Hepatocyte (in vitro differentiated cells): Measurements from ENCODE around the gene IFT43. TPM values are rescaled to one million over a fixed set of nuclear protein-coding genes. Genes with fewer than 3 reads are reported as not detected.

Experiments used
- DNase-seq: peaks from one replicate; pipeline ENCODE4 v3.0.0-alpha.2; 2016; ENCODE audit warnings: low spot score
- H2AFZ ChIP-seq: fragments of 200-600 bp; sonication (generic); 2 replicates; pipeline ENCODE4 v1.6.0; 2016; ENCODE audit warnings: antibody characterized with exemption, mild to moderate bottlenecking
- H3K27ac ChIP-seq: fragments of 200-600 bp; sonication (generic); 2 replicates; pipeline ENCODE4 v1.5.1; 2016; ENCODE audit warnings: mild to moderate bottlenecking
- H3K27me3 ChIP-seq: fragments of 200-600 bp; sonication (generic); 2 replicates; pipeline ENCODE4 v1.6.1; 2016
- H3K36me3 ChIP-seq: fragments of 200-600 bp; sonication (generic); replicated peaks from 2 replicates; pipeline ENCODE4 v1.5.1; 2016; ENCODE audit warnings: low read depth; ENCODE audit not compliant: insufficient read depth
- H3K4me1 ChIP-seq: fragments of 200-600 bp; sonication (generic); 2 replicates; pipeline ENCODE4 v1.5.1; 2016; ENCODE audit warnings: mild to moderate bottlenecking, moderate library complexity; ENCODE audit not compliant: insufficient read depth
- H3K4me2 ChIP-seq: fragments of 200-600 bp; sonication (generic); 2 replicates; pipeline ENCODE4 v1.6.0; 2016
- H3K4me3 ChIP-seq: fragments of 200-600 bp; sonication (generic); 2 replicates; pipeline ENCODE4 v1.5.1; 2016; ENCODE audit warnings: mild to moderate bottlenecking
- H3K79me2 ChIP-seq: fragments of 200-600 bp; sonication (generic); 2 replicates; pipeline ENCODE4 v1.6.0; 2017; ENCODE audit warnings: mild to moderate bottlenecking
- H3K9me2 ChIP-seq: fragments of 200-600 bp; sonication (generic); replicated peaks from 2 replicates; pipeline ENCODE4 v1.6.0; 2017; ENCODE audit warnings: mild to moderate bottlenecking; ENCODE audit not compliant: insufficient read depth
- H3K9me3 ChIP-seq: fragments of 200-600 bp; sonication (generic); 2 replicates; pipeline ENCODE4 v1.5.1; 2016; ENCODE audit warnings: low read depth, mild to moderate bottlenecking
- H4K20me1 ChIP-seq: fragments of 200-600 bp; sonication (generic); 2 replicates; pipeline ENCODE4 v1.6.0; 2016; ENCODE audit warnings: mild to moderate bottlenecking; ENCODE audit not compliant: insufficient read depth, poor library complexity, severe bottlenecking
- CTCF ChIP-seq: fragments of 200-600 bp; sonication (generic); IDR thresholded peaks from 2 replicates; pipeline ENCODE4 v1.5.1; 2016; ENCODE audit warnings: antibody characterized with exemption, mild to moderate bottlenecking; ENCODE audit not compliant: poor library complexity
- EZH2 ChIP-seq: fragments of 200-600 bp; sonication (generic); IDR thresholded peaks from 2 replicates; pipeline ENCODE4 v1.6.1; 2016; ENCODE audit warnings: antibody characterized with exemption, mild to moderate bottlenecking, borderline replicate concordance
- EZH2phosphoT487 ChIP-seq: fragments of 200-600 bp; sonication (generic); IDR thresholded peaks from one replicate; pipeline ENCODE4 v1.6.1; 2018; ENCODE audit warnings: antibody characterized with exemption, mild to moderate bottlenecking, low read depth, moderate library complexity; ENCODE audit not compliant: unreplicated experiment, severe bottlenecking
- WGBS: methylation state at CpG from one replicate; pipeline ENCODE4 v1.1.6; 2016; ENCODE audit warnings: low lambda C conversion rate; ENCODE audit errors: missing lambda C conversion rate; 5-methylcytosine and 5-hydroxymethylcytosine counted together
- polyA plus RNA-seq: library from polyadenylated mRNA; unstranded; fragments of >200 nt; fragmentation: Nextera tagmentation; extraction: Ambion mirVana; gene quantifications from 2 replicates; pipeline ENCODE4 v1.2.1, GENCODE V29; 2016
- total RNA-seq: library from RNA; depleted of rRNA; stranded (reverse); fragments of >200 nt; gene quantifications from 2 replicates; pipeline ENCODE4 v1.2.3, GENCODE V29; 2014

IFT43 gene
- total and polyA plus RNA-seq, 2 experiments from 2014 or later: 31.9 to 43.2 TPM

GRCh38 chr14:76113691-76114090, 128.1 kb downstream of the IFT43 start:
- Histone ChIP-seq H4K20me1 (no peaks in the 10 kb centered on the region), H2AFZ (no peak overlapping the region), H3K9me3 (no peaks in the 10 kb centered on the region), H3K4me1 (no peaks in the 10 kb centered on the region), H3K4me2 (no peak overlapping the region), H3K27me3 (peaks cover 6% of the 10 kb centered on the region), H3K79me2 (no peaks in the 10 kb centered on the region), H3K27ac (no peak overlapping the region), H3K9me2 (no peaks in the 10 kb centered on the region), H3K36me3 (no peaks in the 10 kb centered on the region), H3K4me3 (no peak overlapping the region)
- no peak for DNase-seq
- TF ChIP-seq CTCF (no peak), EZH2 (no peak), EZH2phosphoT487 (no peak)
- WGBS: 43% methylated on average over 8 of the region's 8 CpGs

GRCh38 chr14:76115010-76115422, 129.5 kb downstream of the IFT43 start:
- Histone ChIP-seq H3K9me3 (no peaks in the 10 kb centered on the region), H3K9me2 (no peaks in the 10 kb centered on the region), H3K4me1 (no peaks in the 10 kb centered on the region), H3K4me3 (no peak overlapping the region), H3K27ac (no peak overlapping the region), H3K79me2 (no peaks in the 10 kb centered on the region), H2AFZ (no peak overlapping the region), H3K36me3 (no peaks in the 10 kb centered on the region), H4K20me1 (no peaks in the 10 kb centered on the region), H3K27me3 (peaks cover 6% of the 10 kb centered on the region), H3K4me2 (no peak overlapping the region)
- no peak for DNase-seq
- WGBS: 85% methylated on average over 2 of the region's 2 CpGs
- TF ChIP-seq CTCF (no peak), EZH2phosphoT487 (no peak), EZH2 (no peak)

- no peak overlapping the region for H3K27ac ChIP-seq
- WGBS: 63% methylated on average over 16 of the region's 16 CpGs
- H3K9me3 ChIP-seq: no peaks in the 10 kb centered on the region
- no peak overlapping the region for H3K4me3 ChIP-seq
- no peak for DNase-seq
- no peaks in the 10 kb centered on the region for H3K36me3 ChIP-seq
- H3K79me2 ChIP-seq: no peaks in the 10 kb centered on the region
- no peaks in the 10 kb centered on the region for H3K4me1 ChIP-seq
- no peak overlapping the region for H2AFZ ChIP-seq
- H3K4me2 ChIP-seq: no peak overlapping the region
- H3K27me3 ChIP-seq: peaks cover 6% of the 10 kb centered on the region
- H3K9me2 ChIP-seq: no peaks in the 10 kb centered on the region
- H4K20me1 ChIP-seq: no peaks in the 10 kb centered on the region
- TF ChIP-seq CTCF (no peak), EZH2 (no peak), EZH2phosphoT487 (no peak)
Measured at GRCh38 chr14:76117789-76118484, 132.4 kb downstream of the IFT43 start.

GRCh38 chr14:76118594-76118993, 133.0 kb downstream of the IFT43 start:
- Histone ChIP-seq H4K20me1 (no peaks in the 10 kb centered on the region), H3K4me1 (no peaks in the 10 kb centered on the region), H3K4me2 (no peak overlapping the region), H2AFZ (no peak overlapping the region), H3K9me3 (no peaks in the 10 kb centered on the region), H3K79me2 (no peaks in the 10 kb centered on the region), H3K27ac (no peak overlapping the region), H3K4me3 (no peak overlapping the region), H3K9me2 (no peaks in the 10 kb centered on the region), H3K36me3 (no peaks in the 10 kb centered on the region), H3K27me3 (peaks cover under 1% of the 10 kb centered on the region)
- DNase-seq: no peak
- WGBS: 82% methylated on average over 4 of the region's 4 CpGs
- no peak for TF ChIP-seq EZH2
- no peak for TF ChIP-seq EZH2phosphoT487
- no peak for TF ChIP-seq CTCF
